HepG2 (cell line): ENCODE measurements around the gene THRAP3. TPM values are rescaled to one million over a fixed set of nuclear protein-coding genes. Genes with fewer than 3 reads are reported as not detected.

Experiments used
- AGO1 ChIP-seq: fragments of 200-400 bp; formaldehyde crosslinking; IDR thresholded peaks from 2 replicates; pipeline ENCODE4 v1.6.1; 2017; ENCODE audit warnings: mild to moderate bottlenecking, low read depth, low read length, moderate library complexity; ENCODE audit not compliant: poor library complexity, severe bottlenecking
- ATAD3A ChIP-seq: sonication (generic); formaldehyde crosslinking; IDR thresholded peaks from 2 replicates; pipeline ENCODE4 v1.4.0; 2020; ENCODE audit warnings: missing genetic modification reagents
- FOXK2 ChIP-seq: fragments of 450-650 bp; IDR thresholded peaks from 2 replicates; pipeline ENCODE4 v1.6.1; 2016
- FOXO1 ChIP-seq: sonication (generic); formaldehyde crosslinking; IDR thresholded peaks from 2 replicates; pipeline ENCODE4 v1.4.0; 2020; ENCODE audit warnings: missing genetic modification reagents
- JDP2 ChIP-seq: sonication (generic); formaldehyde crosslinking; IDR thresholded peaks from 2 replicates; pipeline ENCODE4 v1.8.1; 2022; ENCODE audit warnings: missing genetic modification reagents, borderline replicate concordance
- KAT7 ChIP-seq: IDR thresholded peaks from 2 replicates; pipeline ENCODE4 v1.6.1; 2018; ENCODE audit warnings: borderline replicate concordance, missing compliant biosample characterization
- KLF11 ChIP-seq: IDR thresholded peaks from 2 replicates; pipeline ENCODE4 v1.6.1; 2016; ENCODE audit warnings: missing compliant biosample characterization
- LBX2 ChIP-seq: sonication (generic); formaldehyde crosslinking; IDR thresholded peaks from 2 replicates; pipeline ENCODE4 v1.5.0; 2020; ENCODE audit warnings: missing genetic modification reagents, mild to moderate bottlenecking, borderline replicate concordance
- NR2F1 ChIP-seq, 2 experiments: fragments of 450-650 bp in 1 of 2; formaldehyde crosslinking in 1 of 2; IDR thresholded peaks; 2 replicates each; pipeline versions ENCODE4 v1.5.0 to v1.6.1; 2016 to 2020; ENCODE audit warnings: mild to moderate bottlenecking in 1 of 2, missing compliant biosample characterization in 1 of 2, missing genetic modification reagents in 1 of 2, moderate library complexity in 1 of 2
- SIN3B ChIP-seq: fragments of 150-350 bp; IDR thresholded peaks from 2 replicates; pipeline ENCODE4 v1.6.1; 2014; ENCODE audit warnings: low read length
- SRSF1 ChIP-seq: fragments of 200-400 bp; formaldehyde crosslinking; optimal IDR thresholded peaks from 2 replicates; pipeline ENCODE3; 2017; ENCODE audit warnings: mild to moderate bottlenecking, low read depth, low read length, moderate library complexity
- SRSF4 ChIP-seq: fragments of 200-400 bp; formaldehyde crosslinking; IDR thresholded peaks from one replicate; pipeline ENCODE4 v1.6.1; 2018; ENCODE audit warnings: mild to moderate bottlenecking, low read depth, low read length, moderate library complexity; ENCODE audit not compliant: poor library complexity, severe bottlenecking
- ZBTB34 ChIP-seq: sonication (generic); formaldehyde crosslinking; IDR thresholded peaks from 2 replicates; pipeline ENCODE4 v1.8.0; 2022; ENCODE audit warnings: mild to moderate bottlenecking, missing genetic modification reagents
- ZFYVE20 ChIP-seq: sonication (generic); formaldehyde crosslinking; IDR thresholded peaks from 2 replicates; pipeline ENCODE4 v1.8.0; 2023; ENCODE audit warnings: low read depth, mild to moderate bottlenecking, moderate library complexity, missing genetic modification reagents, borderline replicate concordance
- ZMYM4 ChIP-seq: sonication (generic); formaldehyde crosslinking; IDR thresholded peaks from 2 replicates; pipeline ENCODE4 v1.8.1; 2023; ENCODE audit warnings: mild to moderate bottlenecking, missing genetic modification reagents
- ZNF570 ChIP-seq: sonication (generic); formaldehyde crosslinking; IDR thresholded peaks from 2 replicates; pipeline ENCODE4 v1.4.0; 2020; ENCODE audit warnings: mild to moderate bottlenecking, missing genetic modification reagents, borderline replicate concordance
- ZNF619 ChIP-seq: sonication (generic); formaldehyde crosslinking; IDR thresholded peaks from 2 replicates; pipeline ENCODE4 v1.4.0; 2020; ENCODE audit warnings: mild to moderate bottlenecking, missing genetic modification reagents
- ZNF713 ChIP-seq: sonication (generic); formaldehyde crosslinking; IDR thresholded peaks from 2 replicates; pipeline ENCODE4 v1.4.0; 2020; ENCODE audit warnings: mild to moderate bottlenecking, missing genetic modification reagents
- ZNF768 ChIP-seq: sonication (generic); formaldehyde crosslinking; IDR thresholded peaks from 2 replicates; pipeline ENCODE4 v1.4.0; 2020; ENCODE audit warnings: missing genetic modification reagents
- ZNF816 ChIP-seq: sonication (generic); formaldehyde crosslinking; IDR thresholded peaks from 2 replicates; pipeline ENCODE4 v1.8.0; 2022; ENCODE audit warnings: missing genetic modification reagents, mild to moderate bottlenecking, borderline replicate concordance
- polyA plus RNA-seq, 8 experiments: library from polyadenylated mRNA; depleted of rRNA in 3 of 8; stranded (reverse) in 7 of 8; unstranded in 1 of 8; fragments of >200 nt; fragmentation: Illumina TruSeq in 4 of 8; extraction: Trizol in 4 of 8; gene quantifications; 2 replicates each; pipeline versions ENCODE4 v1.2.1 to v1.2.3, GENCODE V29; 2011 to 2016; ENCODE audit warnings: low read depth in 4 of 8, missing spikeins in 1 of 8, mixed read lengths in 1 of 8; ENCODE audit not compliant: insufficient read depth in 1 of 8
- total RNA-seq, 5 experiments: library from RNA; depleted of rRNA; stranded (reverse); fragments of >200 nt; fragmentation: Illumina TruSeq; extraction: Trizol; gene quantifications; 2 replicates each; pipeline ENCODE4 v1.2.3, GENCODE V29; 2016; ENCODE audit warnings: low read depth in 1 of 5
- TF ChIP-seq, protein P1 (sequence below): sonication (generic); formaldehyde crosslinking; IDR thresholded peaks from 2 replicates; pipeline ENCODE4 v1.4.0; 2020; ENCODE audit warnings: low read depth, mild to moderate bottlenecking, missing genetic modification reagents
- TF ChIP-seq, protein P2 (sequence below): sonication (generic); IDR thresholded peaks from 2 replicates; pipeline ENCODE4 v1.6.1; 2016; ENCODE audit warnings: low read depth, borderline replicate concordance
- TF ChIP-seq, protein P3 (sequence below), 2 experiments: fragments of 450-650 bp in 1 of 2; sonication (generic) in 1 of 2; formaldehyde crosslinking; IDR thresholded peaks; 2 replicates each; pipeline versions ENCODE4 v1.5.0 to v1.8.0; 2020 to 2022; ENCODE audit warnings: mild to moderate bottlenecking in 1 of 2, missing genetic modification reagents in 1 of 2

THRAP3 gene
- total and polyA plus RNA-seq, 2 of the 13 experiments (the other 11 are each of a cell fraction or from before 2014, with no cell fraction given): 45.0 to 92.6 TPM

- TF ChIP-seq SRSF4: no peak
- TF ChIP-seq NR2F1 (CRISPR knock-in tag; IDR thresholded peaks at IDR 0.05): peak; percentile 91 to 97
- TF ChIP-seq SIN3B: no peak
- TF ChIP-seq ZNF570 (CRISPR knock-in tag): no peak
- no peak for TF ChIP-seq ATAD3A
- TF ChIP-seq ZNF816 (CRISPR knock-in tag): no peak
- TF ChIP-seq ZMYM4 (CRISPR knock-in tag): peak; percentile 62
- no peak for TF ChIP-seq KAT7 (CRISPR knock-in tag)
- TF ChIP-seq, protein P1, sequence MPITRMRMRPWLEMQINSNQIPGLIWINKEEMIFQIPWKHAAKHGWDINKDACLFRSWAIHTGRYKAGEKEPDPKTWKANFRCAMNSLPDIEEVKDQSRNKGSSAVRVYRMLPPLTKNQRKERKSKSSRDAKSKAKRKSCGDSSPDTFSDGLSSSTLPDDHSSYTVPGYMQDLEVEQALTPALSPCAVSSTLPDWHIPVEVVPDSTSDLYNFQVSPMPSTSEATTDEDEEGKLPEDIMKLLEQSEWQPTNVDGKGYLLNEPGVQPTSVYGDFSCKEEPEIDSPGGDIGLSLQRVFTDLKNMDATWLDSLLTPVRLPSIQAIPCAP (CRISPR knock-in tag): no peak
- no peak for TF ChIP-seq ZFYVE20 (CRISPR knock-in tag)
- no peak for TF ChIP-seq ZNF713 (CRISPR knock-in tag)
- peak; percentile 60; the same call in 1 of the 2 replicates for TF ChIP-seq FOXO1
- TF ChIP-seq FOXK2: no peak
- TF ChIP-seq, protein P2, sequence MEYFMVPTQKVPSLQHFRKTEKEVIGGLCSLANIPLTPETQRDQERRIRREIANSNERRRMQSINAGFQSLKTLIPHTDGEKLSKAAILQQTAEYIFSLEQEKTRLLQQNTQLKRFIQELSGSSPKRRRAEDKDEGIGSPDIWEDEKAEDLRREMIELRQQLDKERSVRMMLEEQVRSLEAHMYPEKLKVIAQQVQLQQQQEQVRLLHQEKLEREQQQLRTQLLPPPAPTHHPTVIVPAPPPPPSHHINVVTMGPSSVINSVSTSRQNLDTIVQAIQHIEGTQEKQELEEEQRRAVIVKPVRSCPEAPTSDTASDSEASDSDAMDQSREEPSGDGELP: 0 out of 2 replicates have a peak, but pooled peaks have one; percentile 44
- TF ChIP-seq JDP2 (CRISPR knock-in tag): no peak
- no peak for TF ChIP-seq SRSF1
- no peak for TF ChIP-seq ZNF768 (CRISPR knock-in tag)
- TF ChIP-seq, protein P3, sequence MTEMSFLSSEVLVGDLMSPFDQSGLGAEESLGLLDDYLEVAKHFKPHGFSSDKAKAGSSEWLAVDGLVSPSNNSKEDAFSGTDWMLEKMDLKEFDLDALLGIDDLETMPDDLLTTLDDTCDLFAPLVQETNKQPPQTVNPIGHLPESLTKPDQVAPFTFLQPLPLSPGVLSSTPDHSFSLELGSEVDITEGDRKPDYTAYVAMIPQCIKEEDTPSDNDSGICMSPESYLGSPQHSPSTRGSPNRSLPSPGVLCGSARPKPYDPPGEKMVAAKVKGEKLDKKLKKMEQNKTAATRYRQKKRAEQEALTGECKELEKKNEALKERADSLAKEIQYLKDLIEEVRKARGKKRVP (CRISPR knock-in tag; IDR thresholded peaks at IDR 0.05): peak in 1 of 2 experiments; percentile 96; a peak in 2 of 4 replicates
- no peak for TF ChIP-seq AGO1
- no peak; the same call in 1 of the 2 replicates for TF ChIP-seq ZBTB34
- TF ChIP-seq ZNF619 (CRISPR knock-in tag): no peak
- TF ChIP-seq LBX2 (CRISPR knock-in tag): no peak
- TF ChIP-seq KLF11 (CRISPR knock-in tag): no peak
These were observed 24.1 kb downstream of the THRAP3 start (continued) for GRCh38 chr1:36248250-36248894.
